Parathyroid adenoma (tissue), 2 donors: ENCODE data around the gene UBE2L5.

Experiments used
- H2AFZ ChIP-seq: fragments of 300-600 bp; sonication (generic); one replicate; pipeline ENCODE4 v1.7.0; 2017; ENCODE audit warnings: antibody characterized with exemption, mild to moderate bottlenecking
- H3K27ac ChIP-seq: fragments of 300-600 bp; sonication (generic); one replicate; pipeline ENCODE4 v1.7.0; 2017
- H3K27me3 ChIP-seq: fragments of 300-600 bp; sonication (generic); one replicate; pipeline ENCODE4 v1.7.0; 2017; ENCODE audit warnings: low read length; ENCODE audit not compliant: control insufficient read depth, insufficient read depth
- H3K36me3 ChIP-seq: fragments of 300-600 bp; sonication (generic); one replicate; pipeline ENCODE4 v1.7.0; 2017; ENCODE audit warnings: low read length; ENCODE audit not compliant: control insufficient read depth, insufficient read depth
- H3K4me1 ChIP-seq: fragments of 300-600 bp; sonication (generic); one replicate; pipeline ENCODE4 v1.7.0; 2017; ENCODE audit warnings: control low read depth
- H3K4me2 ChIP-seq: fragments of 300-600 bp; sonication (generic); one replicate; pipeline ENCODE4 v1.7.0; 2017; ENCODE audit warnings: low read length
- H3K4me3 ChIP-seq: fragments of 300-600 bp; sonication (generic); one replicate; pipeline ENCODE4 v1.7.0; 2017; ENCODE audit warnings: low read depth, low read length
- H3K79me2 ChIP-seq: fragments of 300-600 bp; sonication (generic); one replicate; pipeline ENCODE4 v1.7.0; 2017; ENCODE audit warnings: control low read depth
- H3K9ac ChIP-seq: fragments of 300-600 bp; sonication (generic); one replicate; pipeline ENCODE4 v1.7.0; 2017; ENCODE audit warnings: mild to moderate bottlenecking
- H3K9me3 ChIP-seq: fragments of 300-600 bp; sonication (generic); one replicate; pipeline ENCODE4 v1.7.0; 2017; ENCODE audit warnings: low read length; ENCODE audit not compliant: control insufficient read depth
- TF ChIP-seq, protein P1 (sequence below): fragments of 300-600 bp; sonication (generic); IDR thresholded peaks from one replicate; pipeline ENCODE4 v1.7.0; 2017; ENCODE audit warnings: antibody characterized with exemption, mild to moderate bottlenecking
- donor health status: primary hyperparathyroidism.

Gene UBE2L5

DNA sequence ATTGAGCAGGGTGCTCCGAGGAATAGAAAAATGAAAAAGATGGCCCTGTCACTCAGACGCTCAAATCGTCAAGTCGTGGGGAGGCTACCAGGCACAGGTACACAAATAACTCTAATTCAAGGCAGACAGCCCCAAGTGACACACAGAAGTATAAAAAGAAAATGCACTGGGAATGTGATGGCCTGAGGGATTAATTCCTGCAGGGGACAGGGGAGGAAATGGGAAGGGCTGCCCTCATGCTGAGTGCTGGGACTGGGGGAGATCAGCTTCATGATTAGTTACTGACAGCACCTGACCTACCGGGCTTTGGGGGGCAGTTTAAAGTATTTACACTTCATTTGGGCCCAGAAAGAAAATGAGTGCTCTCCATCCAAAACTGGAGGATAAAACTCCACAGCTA lies 20.9 kb upstream of the UBE2L5 start:
- Histone ChIP-seq H3K27ac (no peak overlapping the region), H3K4me3 (no peak overlapping the region), H3K9ac (no peak overlapping the region), H3K4me1 (no peaks in the 10 kb centered on the region), H2AFZ (no peak overlapping the region), H3K36me3 (no peaks in the 10 kb centered on the region), H3K9me3 (no peaks in the 10 kb centered on the region), H3K27me3 (no peaks in the 10 kb centered on the region), H3K4me2 (no peak overlapping the region), H3K79me2 (no peaks in the 10 kb centered on the region)
- TF ChIP-seq, protein P1, sequence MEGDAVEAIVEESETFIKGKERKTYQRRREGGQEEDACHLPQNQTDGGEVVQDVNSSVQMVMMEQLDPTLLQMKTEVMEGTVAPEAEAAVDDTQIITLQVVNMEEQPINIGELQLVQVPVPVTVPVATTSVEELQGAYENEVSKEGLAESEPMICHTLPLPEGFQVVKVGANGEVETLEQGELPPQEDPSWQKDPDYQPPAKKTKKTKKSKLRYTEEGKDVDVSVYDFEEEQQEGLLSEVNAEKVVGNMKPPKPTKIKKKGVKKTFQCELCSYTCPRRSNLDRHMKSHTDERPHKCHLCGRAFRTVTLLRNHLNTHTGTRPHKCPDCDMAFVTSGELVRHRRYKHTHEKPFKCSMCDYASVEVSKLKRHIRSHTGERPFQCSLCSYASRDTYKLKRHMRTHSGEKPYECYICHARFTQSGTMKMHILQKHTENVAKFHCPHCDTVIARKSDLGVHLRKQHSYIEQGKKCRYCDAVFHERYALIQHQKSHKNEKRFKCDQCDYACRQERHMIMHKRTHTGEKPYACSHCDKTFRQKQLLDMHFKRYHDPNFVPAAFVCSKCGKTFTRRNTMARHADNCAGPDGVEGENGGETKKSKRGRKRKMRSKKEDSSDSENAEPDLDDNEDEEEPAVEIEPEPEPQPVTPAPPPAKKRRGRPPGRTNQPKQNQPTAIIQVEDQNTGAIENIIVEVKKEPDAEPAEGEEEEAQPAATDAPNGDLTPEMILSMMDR = no peak

DNA sequence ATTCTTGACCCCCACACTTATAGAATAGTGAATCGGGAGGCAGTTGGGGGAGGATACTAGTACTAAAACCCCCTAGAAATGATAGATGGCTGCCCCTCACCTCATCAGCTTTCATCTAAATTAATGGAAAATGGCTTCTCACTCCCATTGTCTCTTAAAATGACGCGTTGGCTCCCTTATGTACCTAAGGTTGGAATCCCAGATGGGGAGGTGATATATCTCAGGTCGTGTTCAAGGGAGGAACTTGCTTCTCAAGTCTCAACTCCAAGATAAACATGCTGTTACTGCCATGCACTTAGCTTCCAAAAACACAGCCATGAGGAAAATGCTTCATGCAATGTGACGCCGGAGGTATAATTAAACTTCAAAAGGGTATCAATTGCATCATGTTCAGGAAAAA lies 18.8 kb upstream of the UBE2L5 start:
- Histone ChIP-seq H3K36me3 (no peaks in the 10 kb centered on the region), H3K4me1 (no peaks in the 10 kb centered on the region), H3K9me3 (no peaks in the 10 kb centered on the region), H3K9ac (no peak overlapping the region), H3K4me2 (no peak overlapping the region), H3K27me3 (no peaks in the 10 kb centered on the region), H3K4me3 (no peak overlapping the region), H2AFZ (no peak overlapping the region), H3K79me2 (no peaks in the 10 kb centered on the region), H3K27ac (no peak overlapping the region)
- TF ChIP-seq, protein P1 = no peak

DNA sequence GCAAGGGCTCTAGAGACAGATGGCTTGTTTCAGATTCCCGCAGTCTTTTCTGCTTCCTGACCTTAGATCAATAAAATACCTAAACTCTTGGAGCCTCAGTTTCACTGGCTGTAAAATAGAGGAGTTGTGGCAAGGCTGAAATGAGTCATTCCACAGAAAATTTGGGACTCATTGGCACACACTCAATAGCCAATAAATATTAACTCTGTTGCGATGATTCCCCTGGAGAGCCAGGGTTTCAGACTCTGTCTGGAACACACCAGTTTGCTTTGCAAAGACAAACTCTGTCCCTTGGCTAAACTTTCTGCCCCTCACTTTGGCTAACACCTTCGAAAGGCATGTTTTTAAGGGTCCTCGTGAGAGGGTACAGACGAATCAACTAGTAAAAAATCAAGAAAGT lies 18.1 kb upstream of the UBE2L5 start:
- no peaks in the 10 kb centered on the region for H3K79me2 ChIP-seq
- TF ChIP-seq, protein P1 = no peak
- peaks cover 2% of the 10 kb centered on the region for H3K4me1 ChIP-seq
- H3K27ac ChIP-seq = no peak overlapping the region
- no peak overlapping the region for H3K9ac ChIP-seq
- H3K4me3 ChIP-seq = no peak overlapping the region
- peaks cover 2% of the 10 kb centered on the region for H3K9me3 ChIP-seq
- H3K27me3 ChIP-seq = no peaks in the 10 kb centered on the region
- H3K4me2 ChIP-seq = no peak overlapping the region
- no peaks in the 10 kb centered on the region for H3K36me3 ChIP-seq
- no peak overlapping the region for H2AFZ ChIP-seq

DNA sequence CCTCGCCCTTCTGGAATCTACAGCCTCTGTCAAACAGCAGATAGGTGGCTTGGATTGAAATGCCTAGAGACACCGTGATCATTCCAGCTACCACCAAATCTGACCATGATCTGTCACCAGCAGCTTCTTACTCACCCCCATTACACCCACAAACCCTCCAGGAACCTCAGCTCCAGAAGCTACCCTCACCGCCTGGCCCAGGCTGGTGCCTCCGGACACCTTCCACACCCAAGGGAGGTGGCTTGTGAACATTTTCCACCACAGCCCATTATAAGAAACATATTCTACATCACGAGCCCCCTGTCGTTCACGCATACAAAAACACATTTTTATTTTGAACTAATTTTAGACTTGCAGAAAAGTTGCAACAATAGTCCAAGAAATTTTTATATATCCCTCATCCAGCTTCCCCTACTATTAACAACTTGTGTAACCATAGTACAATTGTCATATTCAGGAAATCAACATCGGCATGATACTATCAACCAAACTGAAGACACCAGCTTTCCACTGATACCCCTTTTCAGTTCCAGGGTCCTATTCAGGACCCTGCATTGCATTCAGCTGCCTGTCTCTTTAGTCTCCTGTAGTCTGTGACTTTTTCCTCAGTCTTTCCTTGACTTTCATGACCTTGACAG lies 15.4 kb upstream of the UBE2L5 start:
- Histone ChIP-seq H3K9me3 (peaks cover 2% of the 10 kb centered on the region), H3K4me2 (no peak overlapping the region), H3K79me2 (no peaks in the 10 kb centered on the region), H3K4me3 (no peak overlapping the region), H3K27me3 (no peaks in the 10 kb centered on the region), H3K36me3 (no peaks in the 10 kb centered on the region), H2AFZ (no peak overlapping the region), H3K27ac (no peak overlapping the region), H3K4me1 (peaks cover 2% of the 10 kb centered on the region), H3K9ac (no peak overlapping the region)
- TF ChIP-seq, protein P1 = no peak
